T-helper 22 cell (primary cell): ENCODE data around the gene EHD3.

Experiments
- DNase-seq: peaks from one replicate; pipeline ENCODE4 v3.0.0-alpha.2; 2020; ENCODE audit warnings: low read depth

The EHD3 gene

GRCh38 chr2:31286961-31287550 lies 53.1 kb downstream of the EHD3 start:
- DNase-seq = no peak

- DNase-seq = no peak
These were observed 53.7 kb downstream of the EHD3 start for GRCh38 chr2:31287654-31288053.

GRCh38 chr2:31294196-31294595 lies 60.2 kb downstream of the EHD3 start:
- DNase-seq = no peak

GRCh38 chr2:31296641-31297287 lies 62.8 kb downstream of the EHD3 start:
- no peak for DNase-seq

- DNase-seq = no peak
These were observed 63.8 kb downstream of the EHD3 start for GRCh38 chr2:31297751-31298150.

GRCh38 chr2:31299547-31299946 lies 65.6 kb downstream of the EHD3 start:
- DNase-seq = no peak

GRCh38 chr2:31300309-31300708 lies 66.4 kb downstream of the EHD3 start:
- DNase-seq = no peak

- DNase-seq = no peak
These were observed 69.1 kb downstream of the EHD3 start for GRCh38 chr2:31302940-31303563.

- no peak for DNase-seq
These were observed 70.9 kb downstream of the EHD3 start for GRCh38 chr2:31304816-31305215.

- no peak for DNase-seq
These were observed 78.9 kb downstream of the EHD3 start for GRCh38 chr2:31312898-31313297.

- no peak for DNase-seq
These were observed 80.8 kb downstream of the EHD3 start for GRCh38 chr2:31314761-31315160.

GRCh38 chr2:31317396-31317795 lies 83.4 kb downstream of the EHD3 start:
- DNase-seq = no peak

- DNase-seq = no peak
These were observed 84.7 kb downstream of the EHD3 start for GRCh38 chr2:31318361-31319336.
